Neural cell (in vitro differentiated cells): ENCODE measurements around the gene PRKAG2.

Experiments
- CTCF ChIP-seq: fragments of 450-650 bp; IDR thresholded peaks from 2 replicates; pipeline ENCODE4 v1.5.1; 2014; ENCODE audit warnings: antibody characterized with exemption, mild to moderate bottlenecking, moderate library complexity; ENCODE audit not compliant: poor library complexity, severe bottlenecking
- EP300 ChIP-seq: fragments of 450-650 bp; conservative IDR thresholded peaks from 2 replicates; pipeline ENCODE4 v1.6.1; 2014; ENCODE audit warnings: antibody characterized with exemption, mild to moderate bottlenecking, moderate library complexity; ENCODE audit not compliant: poor library complexity, severe bottlenecking
- EZH2 ChIP-seq: fragments of 200-600, 300-800 bp; shearing (Covaris generic), sonication (generic); IDR thresholded peaks from 2 replicates; pipeline ENCODE4 v1.6.1; 2014; ENCODE audit warnings: antibody characterized with exemption, low read length, borderline replicate concordance, mild to moderate bottlenecking; ENCODE audit not compliant: insufficient read depth, poor library complexity, severe bottlenecking
- POLR2AphosphoS5 ChIP-seq: IDR thresholded peaks from 2 replicates; pipeline ENCODE4 v1.6.1; 2012
- SMC3 ChIP-seq: fragments of 450-650 bp; conservative IDR thresholded peaks from 2 replicates; pipeline ENCODE4 v1.6.1; 2014; ENCODE audit warnings: antibody characterized with exemption, mild to moderate bottlenecking, moderate library complexity; ENCODE audit not compliant: poor library complexity
- TAF1 ChIP-seq: IDR thresholded peaks from 2 replicates; pipeline ENCODE4 v1.6.1; 2012; ENCODE audit warnings: low read depth

- TF ChIP-seq CTCF = no peak
- no peak for TF ChIP-seq EP300
- no peak for TF ChIP-seq TAF1
- no peak for TF ChIP-seq POLR2AphosphoS5
- TF ChIP-seq EZH2 = no peak
- TF ChIP-seq SMC3 = no peak
These were observed 138.0 kb downstream of the PRKAG2 start for GRCh38 chr7:151738925-151739324.
